ENCODE results near the gene SLC1A7. TPM values are rescaled to one million over a fixed set of nuclear protein-coding genes. Genes with fewer than 3 reads are reported as not detected.

Gene SLC1A7
- total RNA-seq, 4 donors from 2014 or later: 0.24 TPM; not detected in 3

DNA sequence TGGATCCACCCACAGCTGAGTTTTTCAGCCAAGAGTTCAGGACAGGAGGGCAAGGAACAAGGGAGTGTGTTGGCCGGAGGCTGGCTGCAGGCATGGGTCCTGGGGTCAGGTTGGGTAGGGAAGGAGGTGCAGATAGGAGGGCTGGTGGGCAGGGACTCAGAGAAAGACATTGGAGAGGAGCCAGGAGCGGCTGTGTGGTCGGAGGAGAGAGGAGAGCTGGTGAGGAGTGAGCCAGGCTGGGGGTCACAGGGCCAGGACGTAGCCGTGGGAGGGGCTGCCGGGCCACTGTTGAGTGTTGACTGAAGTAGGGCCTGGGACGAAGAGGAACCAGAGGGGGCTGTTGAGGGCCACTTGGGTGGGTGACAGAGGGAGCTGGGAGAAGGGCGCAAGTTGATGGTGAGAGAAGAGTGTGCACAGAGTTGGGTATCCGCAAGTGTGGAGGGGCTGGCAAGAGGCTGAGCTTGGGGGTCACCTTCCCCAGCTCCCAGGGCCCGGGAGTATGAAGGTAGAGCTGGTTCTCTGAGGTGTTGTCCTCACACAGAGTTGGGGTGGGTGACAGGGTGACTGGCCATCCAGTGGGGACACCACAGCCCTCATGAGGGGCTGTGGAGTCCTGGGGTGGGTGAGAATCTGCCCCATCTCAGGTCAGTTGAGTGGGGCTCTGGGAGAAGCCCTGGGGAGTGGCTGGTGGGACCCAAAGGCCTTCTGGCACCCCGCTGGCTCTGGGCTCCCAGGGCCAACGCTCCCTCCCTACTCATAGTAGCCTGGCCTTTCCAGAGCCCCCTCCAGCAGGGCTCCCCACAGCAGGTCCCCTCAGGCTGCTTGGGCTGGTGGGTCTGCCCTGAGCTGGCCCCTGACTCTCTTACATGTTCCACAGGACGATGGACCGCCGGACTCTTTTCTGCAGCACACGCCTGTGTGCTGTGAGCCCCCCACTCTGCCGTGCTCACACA lies 58.5 kb downstream of the SLC1A7 start:
- DNase-seq: no peak
- Histone ChIP-seq H3K4me1 (no peaks in the 10 kb centered on the region), H3K36me3 (no peaks in the 10 kb centered on the region), H3K4me3 (no peak overlapping the region), H3K9me3 (no peaks in the 10 kb centered on the region), H3K27ac (no peak overlapping the region), H3K27me3 (no peaks in the 10 kb centered on the region)
- TF ChIP-seq POLR2A (IDR thresholded peaks at IDR 0.05): no peak
- no peak for TF ChIP-seq CTCF (IDR thresholded peaks at IDR 0.05)
- intact Hi-C loops (cut with DNase I; ENCODE audit: low total_unique reads): no loop called here

DNA sequence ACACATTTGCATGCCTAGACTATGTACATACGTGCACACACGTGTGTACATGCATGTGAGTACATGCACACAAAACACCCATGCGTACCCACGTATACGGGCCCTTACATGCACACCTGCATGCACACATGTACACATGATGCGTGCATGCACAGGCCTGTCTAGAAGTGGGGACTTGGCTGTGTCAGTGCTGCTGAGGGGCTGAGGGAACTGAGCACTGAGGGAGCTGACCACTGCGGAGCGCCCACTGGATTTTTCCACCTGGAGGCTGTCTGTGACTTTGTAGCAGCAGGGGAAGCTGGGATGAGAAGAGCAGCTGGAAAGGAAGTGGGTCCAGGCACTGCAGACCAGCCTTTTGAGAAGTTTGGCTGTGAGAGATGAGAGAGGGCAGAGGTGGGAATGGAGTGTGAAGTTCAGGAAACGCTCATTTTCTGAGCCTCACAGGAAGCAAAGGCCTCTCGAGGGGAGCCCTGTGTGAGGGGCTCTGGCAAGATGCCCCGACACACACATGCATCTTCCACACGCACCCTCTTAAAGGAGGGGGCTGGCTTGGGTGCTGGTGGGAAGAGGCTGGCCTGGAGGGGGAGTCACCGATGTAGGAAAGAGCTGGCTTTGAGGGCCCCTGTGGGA lies 59.5 kb downstream of the SLC1A7 start:
- H3K27me3 ChIP-seq: no peaks in the 10 kb centered on the region
- TF ChIP-seq POLR2A (IDR thresholded peaks at IDR 0.05): no peak
- no peak for TF ChIP-seq CTCF (IDR thresholded peaks at IDR 0.05)
- no peaks in the 10 kb centered on the region for H3K9me3 ChIP-seq
- intact Hi-C loops (cut with DNase I; ENCODE audit: low total_unique reads): no loop called here
- no peaks in the 10 kb centered on the region for H3K36me3 ChIP-seq
- no peak overlapping the region for H3K27ac ChIP-seq
- H3K4me1 ChIP-seq: no peaks in the 10 kb centered on the region
- no peak for DNase-seq
- H3K4me3 ChIP-seq: no peak overlapping the region

- no peak for TF ChIP-seq POLR2A (IDR thresholded peaks at IDR 0.05)
- TF ChIP-seq CTCF (IDR thresholded peaks at IDR 0.05): no peak
- no peaks in the 10 kb centered on the region for H3K36me3 ChIP-seq
- no peak overlapping the region for H3K27ac ChIP-seq
- H3K4me3 ChIP-seq: no peak overlapping the region
- intact Hi-C loops (cut with DNase I; ENCODE audit: low total_unique reads): no loop called here
- no peaks in the 10 kb centered on the region for H3K9me3 ChIP-seq
- no peak for DNase-seq
- H3K27me3 ChIP-seq: no peaks in the 10 kb centered on the region
- H3K4me1 ChIP-seq: no peaks in the 10 kb centered on the region
Measured at GRCh38 chr1:53081384-53082066, 60.9 kb downstream of the SLC1A7 start.

DNA sequence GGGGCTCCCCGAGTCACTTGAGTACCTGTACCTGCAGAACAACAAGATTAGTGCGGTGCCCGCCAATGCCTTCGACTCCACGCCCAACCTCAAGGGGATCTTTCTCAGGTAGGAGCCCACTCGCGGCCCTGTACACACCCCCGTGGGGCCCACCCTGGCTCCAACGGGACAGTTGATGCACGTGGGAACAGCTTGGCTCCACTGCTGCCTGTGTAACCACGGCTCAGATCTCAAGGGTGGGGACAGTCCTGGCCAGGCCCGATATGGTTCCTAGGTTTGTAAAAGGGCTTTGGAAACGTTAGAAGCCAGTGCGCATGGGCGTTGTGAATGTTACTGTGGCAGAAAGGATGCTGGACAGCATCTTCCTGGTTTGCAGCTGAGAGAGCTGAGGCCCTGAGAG lies 61.7 kb downstream of the SLC1A7 start:
- TF ChIP-seq POLR2A (IDR thresholded peaks at IDR 0.05) (no peak), CTCF (IDR thresholded peaks at IDR 0.05) (no peak)
- intact Hi-C loops (cut with DNase I; ENCODE audit: low total_unique reads): no loop called here
- DNase-seq: no peak
- no peaks in the 10 kb centered on the region for H3K27me3 ChIP-seq
- H3K27ac ChIP-seq: no peak overlapping the region
- H3K9me3 ChIP-seq: no peaks in the 10 kb centered on the region
- H3K4me3 ChIP-seq: no peak overlapping the region
- no peaks in the 10 kb centered on the region for H3K4me1 ChIP-seq
- no peaks in the 10 kb centered on the region for H3K36me3 ChIP-seq

All from uterus (tissue), 4 donors.